NCI-H187 treated with DMSO at 0.1 percent for 48 hours (cell line): ENCODE results near the gene THBS4.
A peak's percentile ranks its signal among the peaks of the same experiment; 100 is the strongest.

Source experiments
- DNase-seq: peaks from one replicate; lab custom pipeline; 2025; lab: John Stamatoyannopoulos, UW

THBS4 gene

DNA sequence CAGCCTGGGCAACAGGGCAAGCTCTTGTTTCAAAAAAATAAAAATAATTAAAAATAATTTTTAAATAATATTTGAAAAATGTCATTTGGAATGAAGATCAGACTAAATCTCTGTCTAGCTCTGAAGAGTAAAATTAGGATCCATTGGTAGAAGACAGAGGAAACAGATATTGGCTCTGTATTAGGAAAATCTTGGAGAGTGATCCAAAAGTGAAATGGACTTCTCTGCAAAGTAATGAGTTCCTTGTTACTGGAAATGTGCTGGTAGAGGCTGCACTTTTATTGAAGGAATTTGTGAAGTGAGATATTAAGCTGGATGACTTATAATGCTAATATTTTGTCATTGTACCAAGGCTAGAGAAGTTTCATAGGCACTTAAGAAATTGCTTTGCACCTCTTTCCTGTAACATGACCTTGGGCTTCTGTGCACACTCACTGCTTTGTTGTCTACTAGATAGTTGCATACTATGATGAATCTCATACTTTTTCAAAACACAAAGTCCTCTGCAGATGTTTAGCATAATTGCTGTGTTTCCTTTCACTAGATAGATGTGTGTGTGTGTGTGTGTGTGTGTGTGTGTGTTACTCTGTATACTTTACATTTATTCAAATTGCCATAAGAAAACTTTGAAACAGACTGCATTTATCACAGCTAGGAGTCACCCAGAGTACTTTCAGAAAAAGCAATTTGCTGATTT lies 13.1 kb downstream of the THBS4 start:
- DNase-seq: no peak

DNA sequence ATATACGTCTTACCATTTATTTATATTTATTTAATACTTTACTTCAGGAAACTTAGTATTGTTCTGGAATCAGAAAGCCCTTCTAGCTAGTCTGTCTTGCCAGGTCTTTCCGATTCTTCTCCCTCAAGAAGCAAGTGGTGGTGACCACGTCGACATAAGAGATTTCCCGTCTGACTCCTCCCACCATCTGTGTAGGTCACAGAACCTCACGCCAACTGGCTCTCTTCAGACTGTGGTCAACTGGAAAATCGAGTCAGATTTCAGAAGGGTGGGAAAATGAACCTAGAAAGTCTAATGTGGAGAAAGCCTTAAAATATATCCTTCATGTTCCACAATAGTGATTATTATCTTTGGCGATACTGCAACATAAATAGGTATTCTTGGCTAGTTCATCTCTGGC lies 17.3 kb downstream of the THBS4 start:
- DNase-seq: no peak

GRCh38 chr5:80054682-80055081 lies 19.5 kb downstream of the THBS4 start:
- no peak for DNase-seq

DNA sequence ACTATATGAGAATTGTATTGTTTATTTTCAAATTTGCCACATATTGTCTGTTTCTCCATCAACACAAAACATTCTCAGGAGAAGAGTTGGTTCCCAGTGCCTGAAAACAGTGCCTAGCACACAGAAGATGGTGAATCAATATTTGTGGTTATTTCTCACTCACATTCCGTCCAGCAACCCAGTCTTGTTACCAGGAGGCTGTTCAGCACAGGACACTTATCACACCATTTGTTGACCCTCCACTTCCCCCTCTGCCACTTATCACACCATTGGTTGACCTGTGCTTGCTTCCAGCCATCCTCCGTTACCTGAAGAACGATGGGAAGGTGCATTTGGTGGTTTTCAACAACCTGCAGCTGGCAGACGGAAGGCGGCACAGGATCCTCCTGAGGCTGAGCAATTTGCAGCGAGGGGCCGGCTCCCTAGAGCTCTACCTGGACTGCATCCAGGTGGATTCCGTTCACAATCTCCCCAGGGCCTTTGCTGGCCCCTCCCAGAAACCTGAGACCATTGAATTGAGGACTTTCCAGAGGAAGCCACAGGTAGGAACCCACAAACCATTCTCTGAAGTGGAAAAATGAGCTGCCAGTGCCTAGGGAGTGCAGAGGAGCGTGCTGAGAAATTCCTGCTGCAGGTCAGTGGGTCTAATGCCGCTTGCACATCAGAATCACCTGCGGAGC lies 20.5 kb downstream of the THBS4 start:
- DNase-seq: peak; percentile 93

DNA sequence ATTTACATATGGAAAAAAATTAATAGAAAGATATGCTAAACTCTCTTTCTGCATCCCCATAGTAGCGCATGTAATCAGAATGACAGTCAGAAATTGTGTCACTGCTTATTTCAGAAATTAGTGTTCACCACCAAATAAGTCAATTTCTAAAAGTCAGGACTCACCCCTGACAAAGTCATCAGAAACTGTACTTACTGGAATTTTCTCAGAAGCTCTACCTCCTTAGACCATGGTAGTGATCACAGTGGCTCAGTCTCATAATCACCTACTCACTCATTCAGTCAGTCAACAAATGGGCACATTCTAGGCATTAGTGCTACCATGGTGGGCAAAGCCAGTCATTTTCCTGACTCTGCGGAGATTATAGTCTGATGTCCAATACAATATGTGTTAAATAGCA lies 22.0 kb downstream of the THBS4 start:
- no peak for DNase-seq

DNA sequence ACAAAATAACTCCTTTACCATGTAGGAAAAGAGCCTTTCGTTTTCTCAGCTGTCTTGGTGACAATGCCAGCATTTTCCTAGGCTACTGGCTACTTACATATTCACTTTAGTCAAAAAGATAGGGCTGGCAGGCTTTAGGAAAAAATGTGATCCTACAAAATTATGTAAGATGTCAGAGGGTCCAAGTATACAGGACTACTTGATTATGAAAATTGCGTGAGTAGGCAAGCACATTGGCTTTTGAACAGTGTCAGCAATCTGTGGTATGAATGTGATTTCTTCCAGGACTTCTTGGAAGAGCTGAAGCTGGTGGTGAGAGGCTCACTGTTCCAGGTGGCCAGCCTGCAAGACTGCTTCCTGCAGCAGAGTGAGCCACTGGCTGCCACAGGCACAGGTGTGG lies 22.8 kb downstream of the THBS4 start:
- DNase-seq: no peak

DNA sequence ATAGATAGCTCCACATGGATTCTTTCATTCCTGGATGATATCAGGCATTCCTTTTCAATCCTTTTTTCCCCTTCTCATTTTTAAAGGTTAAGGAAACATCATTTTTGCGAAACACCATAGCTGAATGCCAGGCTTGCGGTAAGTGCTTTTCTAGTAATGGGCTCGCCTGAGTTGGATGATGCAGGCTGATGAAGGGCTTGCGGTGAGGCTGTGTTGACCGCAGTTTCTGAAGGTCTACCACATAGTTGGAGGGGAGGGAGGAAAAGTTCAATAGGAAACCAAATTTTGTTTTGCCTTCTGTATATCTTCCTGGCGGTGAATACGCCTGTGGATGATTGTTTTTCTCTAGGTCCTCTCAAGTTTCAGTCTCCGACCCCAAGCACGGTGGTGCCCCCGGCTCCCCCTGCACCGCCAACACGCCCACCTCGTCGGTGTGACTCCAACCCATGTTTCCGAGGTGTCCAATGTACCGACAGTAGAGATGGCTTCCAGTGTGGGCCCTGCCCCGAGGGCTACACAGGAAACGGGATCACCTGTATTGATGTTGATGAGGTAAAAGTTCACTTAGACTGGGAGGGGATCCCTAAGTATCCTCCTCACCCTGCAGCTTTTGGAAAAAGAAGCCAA lies 24.3 kb downstream of the THBS4 start:
- no peak for DNase-seq

- no peak for DNase-seq
Measured at GRCh38 chr5:80060966-80061365, 25.8 kb downstream of the THBS4 start.

DNA sequence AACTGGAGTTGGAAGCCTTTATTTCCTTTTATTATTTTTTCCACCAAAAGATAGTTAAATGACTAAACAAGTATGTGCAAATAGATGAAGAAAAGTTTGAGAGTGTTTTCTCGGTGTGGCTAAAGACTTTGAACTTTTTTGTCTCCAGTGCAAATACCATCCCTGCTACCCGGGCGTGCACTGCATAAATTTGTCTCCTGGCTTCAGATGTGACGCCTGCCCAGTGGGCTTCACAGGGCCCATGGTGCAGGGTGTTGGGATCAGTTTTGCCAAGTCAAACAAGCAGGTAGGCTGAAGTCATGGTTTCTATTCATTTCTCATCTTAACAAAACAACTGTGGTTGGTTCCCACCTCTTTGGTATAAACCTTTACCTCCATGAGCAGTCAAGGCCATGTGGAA lies 26.4 kb downstream of the THBS4 start:
- no peak for DNase-seq

GRCh38 chr5:80064124-80064523 lies 29.0 kb downstream of the THBS4 start:
- DNase-seq: no peak

DNA sequence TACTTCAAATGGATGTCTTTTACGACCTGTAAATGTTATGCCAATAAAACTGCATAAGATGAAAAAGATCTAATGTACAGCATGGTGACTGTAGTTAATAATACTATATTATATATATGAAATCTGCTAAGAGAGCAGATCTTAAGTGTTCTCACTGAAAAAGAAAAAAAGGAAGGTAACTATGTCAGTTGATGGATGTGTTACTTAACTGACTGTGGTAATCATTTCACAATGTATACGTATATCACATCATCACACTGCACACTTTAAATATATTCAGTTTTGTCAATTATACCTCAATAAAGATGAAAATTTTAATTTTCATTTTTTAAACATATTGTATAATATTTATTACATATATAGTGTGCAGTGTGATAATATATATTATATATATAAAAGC lies 31.9 kb downstream of the THBS4 start:
- DNase-seq: no peak

DNA sequence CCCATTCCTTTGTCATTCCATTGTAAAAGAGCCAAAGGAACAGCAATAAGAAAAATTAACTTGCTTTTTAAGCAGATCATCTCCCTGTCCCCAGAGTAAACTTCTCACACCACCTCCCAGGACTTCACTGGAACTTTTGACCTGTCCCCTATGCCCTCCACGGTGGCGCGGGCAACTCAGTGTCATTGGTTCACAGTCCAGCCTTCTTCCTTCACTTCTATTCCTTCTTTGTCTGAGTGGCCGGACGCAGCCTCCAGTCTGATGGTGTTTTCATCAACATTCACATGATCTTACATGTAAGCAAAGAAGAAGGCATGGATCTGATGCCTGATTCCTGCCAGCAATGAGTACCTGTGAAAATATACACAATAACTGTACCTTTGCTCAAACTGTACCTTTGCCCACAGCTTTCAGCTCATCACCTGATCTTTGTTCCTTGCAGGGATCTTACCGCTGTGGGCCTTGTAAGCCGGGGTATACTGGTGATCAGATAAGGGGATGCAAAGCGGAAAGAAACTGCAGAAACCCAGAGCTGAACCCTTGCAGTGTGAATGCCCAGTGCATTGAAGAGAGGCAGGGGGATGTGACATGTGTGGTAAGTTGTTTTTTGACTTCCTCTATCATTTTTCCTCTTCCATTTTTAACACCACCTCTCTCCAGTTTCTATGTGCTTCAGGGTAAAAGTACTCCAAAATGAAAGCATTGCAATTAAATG lies 32.5 kb downstream of the THBS4 start:
- no peak for DNase-seq

DNA sequence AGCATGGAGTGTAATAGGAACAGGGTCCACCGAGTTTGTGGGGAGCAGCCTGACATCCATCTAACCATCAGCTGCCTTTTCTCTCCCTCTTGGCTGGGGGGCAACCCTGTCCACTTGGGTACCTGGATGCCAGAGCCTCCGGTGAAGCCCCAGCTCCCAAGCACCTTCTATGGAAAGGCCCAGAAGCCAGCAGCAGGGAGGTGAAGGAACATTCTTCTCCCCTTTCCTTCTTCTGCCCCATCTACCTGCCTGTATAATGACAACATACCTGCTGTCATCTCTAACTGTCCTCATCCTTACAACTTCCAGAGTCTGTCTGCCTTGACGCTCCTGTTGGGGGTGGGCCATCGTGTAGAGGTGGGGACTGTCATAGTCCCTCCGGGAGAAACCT lies 33.1 kb downstream of the THBS4 start:
- DNase-seq: no peak

- DNase-seq: no peak
Measured at GRCh38 chr5:80068775-80069174, 33.6 kb downstream of the THBS4 start.

GRCh38 chr5:80069251-80069800 lies 34.2 kb downstream of the THBS4 start:
- DNase-seq: no peak

DNA sequence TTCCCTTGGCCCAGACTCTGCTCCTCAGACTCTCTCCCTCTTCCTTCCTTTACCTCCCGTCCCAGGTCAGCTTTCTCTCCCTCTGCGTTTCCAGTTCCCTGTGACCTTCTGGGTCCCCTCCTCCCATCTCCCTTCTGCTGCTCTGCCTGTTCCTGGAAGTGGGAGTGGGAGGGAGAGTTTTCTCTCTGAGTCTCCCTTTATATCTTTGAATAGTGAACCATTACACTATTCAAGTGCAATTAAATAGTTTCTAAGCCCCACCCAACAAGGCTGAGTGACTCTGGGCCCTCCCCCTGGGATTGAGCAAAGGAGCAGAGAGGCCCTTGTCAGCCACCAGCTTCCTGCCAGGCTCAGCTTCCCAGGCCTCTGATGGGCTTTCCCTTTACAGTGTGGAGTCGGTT lies 34.8 kb downstream of the THBS4 start:
- no peak for DNase-seq

GRCh38 chr5:80070338-80071056 lies 35.3 kb downstream of the THBS4 start:
- no peak for DNase-seq

- no peak for DNase-seq
Measured at GRCh38 chr5:80071510-80072021, 36.4 kb downstream of the THBS4 start.

DNA sequence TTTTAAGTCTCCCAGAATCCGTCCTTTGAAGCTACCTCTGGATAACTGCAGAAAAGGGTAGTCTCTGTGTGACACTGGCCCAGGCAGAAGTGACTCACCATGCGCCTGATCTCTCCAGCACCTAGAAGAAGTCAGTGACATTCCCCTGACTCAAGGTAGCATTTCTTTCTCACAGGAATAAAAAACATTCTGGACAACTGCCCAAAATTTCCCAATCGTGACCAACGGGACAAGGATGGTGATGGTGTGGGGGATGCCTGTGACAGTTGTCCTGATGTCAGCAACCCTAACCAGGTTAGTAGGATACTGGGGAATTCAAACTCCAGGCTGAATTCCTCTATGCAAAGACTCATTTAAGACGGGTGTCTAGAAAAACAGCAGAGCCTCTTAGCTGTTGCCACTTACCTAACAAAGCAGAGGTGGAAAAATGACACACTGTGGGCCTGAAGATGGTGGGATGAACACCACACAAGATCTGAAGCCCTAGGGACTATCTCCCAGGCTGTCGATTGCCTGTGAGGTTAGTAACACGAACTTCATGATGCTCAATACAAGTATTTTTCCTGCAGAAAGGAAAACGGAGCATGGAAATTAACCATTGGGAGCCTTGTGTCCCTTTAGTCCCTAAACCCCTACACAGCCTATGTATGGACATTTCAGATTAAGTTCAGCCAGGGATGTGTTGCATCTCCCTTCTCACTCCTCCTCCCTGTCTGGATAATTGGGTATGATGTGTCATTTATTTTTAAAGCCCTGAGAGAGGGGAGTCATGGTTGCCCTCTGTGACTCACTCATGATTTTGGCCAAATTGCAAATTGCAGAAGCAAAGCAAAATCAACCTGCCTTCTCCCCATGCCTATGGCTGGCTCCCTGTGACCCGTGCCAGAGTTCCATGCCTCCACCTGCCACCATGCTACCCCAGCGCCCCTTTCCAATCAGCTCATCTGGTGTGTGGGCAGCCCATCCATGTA lies 37.2 kb downstream of the THBS4 start:
- DNase-seq: no peak
